Smooth muscle cell (in vitro differentiated cells): ENCODE data around the gene OOEP. TPM values are rescaled to one million over a fixed set of nuclear protein-coding genes. Genes with fewer than 3 reads are reported as not detected.

Source experiments
- DNase-seq: peaks from one replicate; lab custom pipeline; 2025; ENCODE audit not compliant: unreplicated experiment; lab: John Stamatoyannopoulos, UW
- H2AFZ ChIP-seq: fragments of 200-600 bp; sonication (generic); 2 replicates; pipeline ENCODE4 v1.6.0; 2016; ENCODE audit warnings: antibody characterized with exemption, low read depth, mild to moderate bottlenecking
- H3F3A ChIP-seq: fragments of 200-600 bp; sonication (generic); 2 replicates; pipeline ENCODE4 v1.6.0; 2017; ENCODE audit warnings: antibody characterized with exemption, low read depth
- H3K27ac ChIP-seq: fragments of 200-600 bp; sonication (generic); 2 replicates; pipeline ENCODE4 v1.5.1; 2016; ENCODE audit warnings: low read depth, mild to moderate bottlenecking
- H3K27me3 ChIP-seq: fragments of 200-600 bp; sonication (generic); 2 replicates; pipeline ENCODE4 v1.6.1; 2016; ENCODE audit warnings: low read depth, mild to moderate bottlenecking
- H3K36me3 ChIP-seq: fragments of 200-600 bp; sonication (generic); 2 replicates; pipeline ENCODE4 v1.5.1; 2016; ENCODE audit warnings: low read depth
- H3K4me1 ChIP-seq: fragments of 200-600 bp; sonication (generic); 2 replicates; pipeline ENCODE4 v1.5.1; 2016; ENCODE audit warnings: low read depth
- H3K4me2 ChIP-seq: fragments of 200-600 bp; sonication (generic); 2 replicates; pipeline ENCODE4 v1.6.0; 2016; ENCODE audit warnings: mild to moderate bottlenecking
- H3K4me3 ChIP-seq: fragments of 200-600 bp; sonication (generic); 2 replicates; pipeline ENCODE4 v1.5.1; 2016; ENCODE audit warnings: mild to moderate bottlenecking
- H3K79me2 ChIP-seq: fragments of 200-600 bp; sonication (generic); 2 replicates; pipeline ENCODE4 v1.6.0; 2016; ENCODE audit warnings: low read depth, mild to moderate bottlenecking
- H3K9ac ChIP-seq: fragments of 200-600 bp; sonication (generic); 2 replicates; pipeline ENCODE4 v1.6.0; 2016; ENCODE audit warnings: low read depth
- H3K9me3 ChIP-seq: fragments of 200-600 bp; sonication (generic); replicated peaks from 2 replicates; pipeline ENCODE4 v1.5.1; 2016; ENCODE audit warnings: low read depth
- H4K20me1 ChIP-seq: fragments of 200-600 bp; sonication (generic); 2 replicates; pipeline ENCODE4 v1.6.0; 2016; ENCODE audit warnings: low read depth
- CTCF ChIP-seq: fragments of 200-600 bp; sonication (generic); IDR thresholded peaks from 2 replicates; pipeline ENCODE4 v1.5.1; 2017; ENCODE audit warnings: borderline replicate concordance, mild to moderate bottlenecking, antibody characterized with exemption; ENCODE audit not compliant: insufficient read depth, poor library complexity, severe bottlenecking
- WGBS: methylation state at CpG from one replicate; pipeline ENCODE4 v1.1.7; 2016; ENCODE audit warnings: low lambda C conversion rate; 5-methylcytosine and 5-hydroxymethylcytosine counted together
- polyA plus RNA-seq: library from polyadenylated mRNA; unstranded; fragments of >200 nt; fragmentation: Nextera tagmentation; extraction: Ambion mirVana; gene quantifications from 2 replicates; pipeline ENCODE4 v1.2.1, GENCODE V29; 2016
- total RNA-seq: library from RNA; depleted of rRNA; stranded (reverse); fragments of >200 nt; gene quantifications from 2 replicates; pipeline ENCODE4 v1.2.3, GENCODE V29; 2014

OOEP gene
- total and polyA plus RNA-seq, 2 experiments from 2014 or later = not detected

GRCh38 chr6:73369157-73369556 lies 540 bp downstream of the OOEP start:
- 97% methylated on average over 14 of the region's 14 CpGs for WGBS

GRCh38 chr6:73368675-73369074 lies 1.0 kb downstream of the OOEP start:
- Histone ChIP-seq H3F3A (no peaks in the 10 kb centered on the region), H3K9me3 (no peaks in the 10 kb centered on the region), H3K79me2 (no peaks in the 10 kb centered on the region), H3K9ac (no peak overlapping the region), H3K36me3 (no peaks in the 10 kb centered on the region), H3K4me1 (no peaks in the 10 kb centered on the region), H4K20me1 (no peaks in the 10 kb centered on the region), H3K4me3 (no peak overlapping the region), H3K27me3 (no peaks in the 10 kb centered on the region), H3K27ac (no peak overlapping the region), H2AFZ (no peak overlapping the region), H3K4me2 (no peak overlapping the region)
- no peak for DNase-seq
- no peak for TF ChIP-seq CTCF
- 90% methylated on average over 4 of the region's 4 CpGs for WGBS

More at GRCh38 chr6:73369157-73369556, 540 bp downstream of the OOEP start:
- H3K27ac ChIP-seq = no peak overlapping the region
- H2AFZ ChIP-seq = no peak overlapping the region
- TF ChIP-seq CTCF = no peak
- H3K4me3 ChIP-seq = no peak overlapping the region
- no peak for DNase-seq
- no peaks in the 10 kb centered on the region for H3F3A ChIP-seq
- no peaks in the 10 kb centered on the region for H3K79me2 ChIP-seq
- H3K36me3 ChIP-seq = no peaks in the 10 kb centered on the region
- H4K20me1 ChIP-seq = no peaks in the 10 kb centered on the region
- H3K9me3 ChIP-seq = no peaks in the 10 kb centered on the region
- H3K4me1 ChIP-seq = no peaks in the 10 kb centered on the region
- H3K27me3 ChIP-seq = no peaks in the 10 kb centered on the region
- no peak overlapping the region for H3K9ac ChIP-seq
- no peak overlapping the region for H3K4me2 ChIP-seq

GRCh38 chr6:73367761-73368355 lies 1.8 kb downstream of the OOEP start:
- no peak overlapping the region for H3K4me3 ChIP-seq
- H2AFZ ChIP-seq = no peak overlapping the region
- H4K20me1 ChIP-seq = no peaks in the 10 kb centered on the region
- no peak overlapping the region for H3K4me2 ChIP-seq
- no peak for TF ChIP-seq CTCF
- no peak for DNase-seq
- H3K9me3 ChIP-seq = no peaks in the 10 kb centered on the region
- no peaks in the 10 kb centered on the region for H3K27me3 ChIP-seq
- no peaks in the 10 kb centered on the region for H3F3A ChIP-seq
- 76% methylated on average over 16 of the region's 16 CpGs for WGBS
- H3K27ac ChIP-seq = no peak overlapping the region
- H3K9ac ChIP-seq = no peak overlapping the region
- no peaks in the 10 kb centered on the region for H3K4me1 ChIP-seq
- no peaks in the 10 kb centered on the region for H3K36me3 ChIP-seq
- H3K79me2 ChIP-seq = no peaks in the 10 kb centered on the region

GRCh38 chr6:73364549-73364948 lies 5.1 kb downstream of the OOEP start:
- Histone ChIP-seq H4K20me1 (no peaks in the 10 kb centered on the region), H3K27ac (no peak overlapping the region), H2AFZ (no peak overlapping the region), H3K27me3 (no peaks in the 10 kb centered on the region), H3K9ac (no peak overlapping the region), H3K79me2 (no peaks in the 10 kb centered on the region), H3K4me3 (no peak overlapping the region), H3K4me2 (no peak overlapping the region), H3K9me3 (no peaks in the 10 kb centered on the region), H3K4me1 (no peaks in the 10 kb centered on the region), H3F3A (no peaks in the 10 kb centered on the region), H3K36me3 (no peaks in the 10 kb centered on the region)
- WGBS = 92% methylated on average over 9 of the region's 9 CpGs
- DNase-seq = no peak
- TF ChIP-seq CTCF = no peak
